Progenitor cell of endocrine pancreas (in vitro differentiated cells): ENCODE results near the gene IL5. TPM values are rescaled to one million over a fixed set of nuclear protein-coding genes. Genes with fewer than 3 reads are reported as not detected.

ENCODE experiments used
- DNase-seq: peaks from one replicate; pipeline ENCODE4 v3.0.0; 2021; ENCODE audit warnings: low spot score; ENCODE audit not compliant: unreplicated experiment
- H3K27ac Mint-ChIP-seq: 2 replicates; pipeline ENCODE4 v1.8.0; 2021; ENCODE audit warnings: mild to moderate bottlenecking, moderate library complexity, mixed read lengths
- H3K27me3 Mint-ChIP-seq: 2 replicates; pipeline ENCODE4 v1.8.0; 2021; ENCODE audit warnings: mixed read lengths
- H3K36me3 Mint-ChIP-seq: 2 replicates; pipeline ENCODE4 v1.8.0; 2022; ENCODE audit warnings: mixed read lengths; ENCODE audit not compliant: insufficient read depth
- H3K4me1 Mint-ChIP-seq: 2 replicates; pipeline ENCODE4 v1.8.0; 2021; ENCODE audit warnings: low read depth, mixed read lengths
- H3K4me3 Mint-ChIP-seq: 2 replicates; pipeline ENCODE4 v1.8.0; 2021; ENCODE audit warnings: low read depth, mild to moderate bottlenecking, moderate library complexity, mixed read lengths
- H3K9me3 Mint-ChIP-seq: 2 replicates; pipeline ENCODE4 v1.8.0; 2021; ENCODE audit warnings: low read depth, mixed read lengths
- total RNA-seq: library from RNA; stranded (reverse); gene quantifications from 2 replicates; pipeline ENCODE4 v1.2.1, GENCODE V29; 2021
- TF ChIP-seq, protein P1 (sequence below): fragments of 200-600 bp; sonication (generic); IDR thresholded peaks from one replicate; pipeline ENCODE4 v1.5.0; 2021; ENCODE audit warnings: antibody characterized with exemption, mild to moderate bottlenecking; ENCODE audit not compliant: unreplicated experiment

The IL5 gene
- total RNA-seq, 1 donor from 2014 or later = not detected

DNA sequence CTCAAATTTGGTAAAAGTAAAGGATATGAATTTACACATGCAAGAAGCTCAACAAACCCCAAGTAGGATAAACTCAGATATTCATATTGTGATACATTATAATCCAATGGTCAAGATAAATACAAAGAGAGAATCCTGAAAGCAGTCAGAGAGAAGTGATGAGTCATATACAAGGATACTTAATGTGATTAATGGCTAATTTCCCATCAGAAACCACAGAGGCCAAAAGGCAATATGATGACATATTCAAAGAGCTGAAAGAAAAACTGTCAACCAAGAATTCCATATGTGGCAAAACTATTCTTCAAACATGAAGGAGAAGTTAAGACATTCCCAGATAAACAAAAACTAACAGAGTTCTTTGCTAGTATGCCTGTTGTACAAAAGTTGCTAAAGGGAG, 33.2 kb downstream of the IL5 start:
- TF ChIP-seq, protein P1, sequence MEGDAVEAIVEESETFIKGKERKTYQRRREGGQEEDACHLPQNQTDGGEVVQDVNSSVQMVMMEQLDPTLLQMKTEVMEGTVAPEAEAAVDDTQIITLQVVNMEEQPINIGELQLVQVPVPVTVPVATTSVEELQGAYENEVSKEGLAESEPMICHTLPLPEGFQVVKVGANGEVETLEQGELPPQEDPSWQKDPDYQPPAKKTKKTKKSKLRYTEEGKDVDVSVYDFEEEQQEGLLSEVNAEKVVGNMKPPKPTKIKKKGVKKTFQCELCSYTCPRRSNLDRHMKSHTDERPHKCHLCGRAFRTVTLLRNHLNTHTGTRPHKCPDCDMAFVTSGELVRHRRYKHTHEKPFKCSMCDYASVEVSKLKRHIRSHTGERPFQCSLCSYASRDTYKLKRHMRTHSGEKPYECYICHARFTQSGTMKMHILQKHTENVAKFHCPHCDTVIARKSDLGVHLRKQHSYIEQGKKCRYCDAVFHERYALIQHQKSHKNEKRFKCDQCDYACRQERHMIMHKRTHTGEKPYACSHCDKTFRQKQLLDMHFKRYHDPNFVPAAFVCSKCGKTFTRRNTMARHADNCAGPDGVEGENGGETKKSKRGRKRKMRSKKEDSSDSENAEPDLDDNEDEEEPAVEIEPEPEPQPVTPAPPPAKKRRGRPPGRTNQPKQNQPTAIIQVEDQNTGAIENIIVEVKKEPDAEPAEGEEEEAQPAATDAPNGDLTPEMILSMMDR = no peak
- H3K9me3 Mint-ChIP-seq = peaks cover 17% of the 10 kb centered on the region
- no peaks in the 10 kb centered on the region for H3K4me1 Mint-ChIP-seq
- H3K27ac Mint-ChIP-seq = no peak overlapping the region
- H3K27me3 Mint-ChIP-seq = no peaks in the 10 kb centered on the region
- no peak overlapping the region for H3K4me3 Mint-ChIP-seq
- H3K36me3 Mint-ChIP-seq = peaks cover 6% of the 10 kb centered on the region
- DNase-seq = no peak

DNA sequence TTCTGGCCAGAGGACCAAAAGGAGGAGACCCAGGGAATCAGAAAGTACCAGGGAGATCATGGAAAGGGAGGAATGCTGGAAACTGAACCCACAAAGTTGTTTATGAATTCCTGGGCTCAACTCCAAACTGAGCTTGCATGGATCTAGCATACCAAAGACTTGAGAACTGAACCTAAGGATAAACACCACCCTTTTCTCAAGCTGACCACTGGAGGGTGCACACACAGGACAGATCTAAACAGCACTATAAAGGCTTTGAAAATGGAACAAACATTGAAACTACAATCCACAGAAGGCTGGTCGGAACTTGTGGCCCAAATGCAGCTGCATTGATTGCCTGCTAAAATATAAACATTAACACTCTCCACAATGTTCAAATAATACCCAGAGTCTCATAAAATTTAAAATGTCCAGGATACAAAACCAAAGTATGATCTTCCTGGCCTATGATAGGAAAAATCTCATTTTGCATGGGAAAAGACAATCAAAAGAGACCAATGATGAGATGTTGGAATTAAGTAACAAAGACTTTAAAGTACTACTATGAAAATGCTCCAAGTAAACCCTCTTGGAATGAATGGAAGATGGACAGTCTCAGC, 37.1 kb downstream of the IL5 start:
- no peaks in the 10 kb centered on the region for H3K36me3 Mint-ChIP-seq

DNA sequence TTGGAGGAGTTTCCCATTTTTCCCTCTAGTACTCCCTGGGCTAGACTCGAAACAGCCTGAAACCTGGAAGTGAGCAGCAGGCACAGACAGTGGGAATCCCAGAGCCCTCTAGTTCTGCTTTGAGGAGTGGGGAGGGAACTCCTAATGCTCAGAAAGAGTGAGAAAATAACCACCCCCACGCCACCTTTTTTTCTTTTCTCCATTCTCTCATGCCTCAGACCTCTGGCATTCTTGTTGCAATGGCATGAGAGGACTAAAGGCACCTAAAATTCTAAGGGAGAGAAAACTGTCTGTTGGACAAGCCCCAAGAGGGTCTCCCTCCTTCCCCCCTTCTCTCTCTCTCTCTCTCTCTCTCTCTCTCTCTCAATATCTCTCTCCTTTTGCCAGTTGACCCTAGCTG, 37.7 kb downstream of the IL5 start:
- DNase-seq = no peak
- Mint-ChIP-seq H3K27ac (no peak overlapping the region), H3K36me3 (no peaks in the 10 kb centered on the region), H3K9me3 (peaks cover 6% of the 10 kb centered on the region), H3K4me3 (no peak overlapping the region), H3K27me3 (no peaks in the 10 kb centered on the region), H3K4me1 (peaks cover 2% of the 10 kb centered on the region)
- TF ChIP-seq, protein P1 = no peak

More for the DNA sequence above, 37.1 kb downstream of the IL5 start:
- TF ChIP-seq, protein P1 = peak; percentile 58
- Mint-ChIP-seq H3K27me3 (no peaks in the 10 kb centered on the region), H3K27ac (no peak overlapping the region), H3K4me3 (no peak overlapping the region), H3K9me3 (peaks cover 6% of the 10 kb centered on the region), H3K4me1 (peaks cover 2% of the 10 kb centered on the region)
- DNase-seq = no peak

DNA sequence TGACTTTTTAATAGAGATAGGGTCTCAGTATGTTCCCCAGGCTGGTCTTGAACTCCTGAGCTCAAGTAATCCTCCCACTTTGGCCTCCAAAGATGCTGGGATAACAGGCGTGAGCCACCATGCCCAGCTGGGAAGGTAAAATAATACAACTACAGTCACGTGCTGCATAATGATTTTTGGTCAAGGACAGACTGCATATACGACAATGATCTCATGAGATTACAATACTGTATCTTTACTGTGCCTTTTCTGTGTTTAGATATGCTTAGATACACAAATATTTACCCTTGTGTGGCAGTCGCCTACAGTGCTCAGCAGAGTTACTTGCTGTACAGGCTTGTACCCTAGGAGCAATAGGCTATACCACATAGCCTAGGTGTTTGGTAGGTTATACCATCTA, 38.6 kb downstream of the IL5 start:
- Mint-ChIP-seq H3K27me3 (no peaks in the 10 kb centered on the region), H3K36me3 (no peaks in the 10 kb centered on the region), H3K9me3 (peaks cover 2% of the 10 kb centered on the region), H3K27ac (no peak overlapping the region), H3K4me1 (peaks cover 2% of the 10 kb centered on the region), H3K4me3 (no peak overlapping the region)
- no peak for DNase-seq
- TF ChIP-seq, protein P1 = no peak

- no peak for DNase-seq
- Mint-ChIP-seq H3K4me1 (peaks cover 2% of the 10 kb centered on the region), H3K4me3 (no peak overlapping the region), H3K27ac (no peak overlapping the region), H3K36me3 (no peaks in the 10 kb centered on the region), H3K9me3 (no peaks in the 10 kb centered on the region), H3K27me3 (no peaks in the 10 kb centered on the region)
- TF ChIP-seq, protein P1 = no peak
Measured at GRCh38 chr5:132503244-132503643, 40.1 kb downstream of the IL5 start.
